H1 (cell line): ENCODE results near the gene TMEM121B. TPM values are rescaled to one million over a fixed set of nuclear protein-coding genes. Genes with fewer than 3 reads are reported as not detected.

Source experiments
- CTCF ChIA-PET: fragments of 300-600 bp; sonication (Branson Sonifier 250); formaldehyde crosslinking; loops from one replicate; lab custom pipeline; 2021; ENCODE audit not compliant: partially characterized antibody; lab: Charles Lee
- POLR2A ChIA-PET: fragments of 300-600 bp; sonication (Branson Sonifier 250); formaldehyde crosslinking; loops from one replicate; lab custom pipeline; 2021; ENCODE audit warnings: inconsistent platforms; ENCODE audit not compliant: partially characterized antibody; lab: Charles Lee
- DNase-seq, 2 experiments: peaks; one replicate each; pipeline versions ENCODE4 v3.0.0 to v3.0.0-alpha.2; 2010 to 2022; ENCODE audit warnings: low spot score in 2 of 2, low read depth in 1 of 2, mixed read lengths in 1 of 2
- FAIRE-seq: peaks from 2 replicates; lab custom pipeline; 2011; peaks lifted over from hg19 to GRCh38; lab: Jason Lieb, UNC
- H2AFZ ChIP-seq: 2 replicates; pipeline ENCODE4 v1.8.1; 2012; ENCODE audit warnings: low read length, inconsistent platforms
- H2AK5ac ChIP-seq: 2 replicates; pipeline ENCODE4 v1.6.1; 2013; ENCODE audit warnings: low read depth, low read length
- H2BK120ac ChIP-seq: replicated peaks from 2 replicates; pipeline ENCODE3; 2013; ENCODE audit warnings: low read depth, low read length, inconsistent platforms
- H2BK12ac ChIP-seq: 2 replicates; pipeline ENCODE4 v1.6.1; 2013; ENCODE audit warnings: low read depth, low read length
- H2BK15ac ChIP-seq: 2 replicates; pipeline ENCODE4 v1.6.1; 2013; ENCODE audit warnings: low read length
- H2BK20ac ChIP-seq: 2 replicates; pipeline ENCODE4 v1.6.1; 2013; ENCODE audit warnings: low read length
- H2BK5ac ChIP-seq: 2 replicates; pipeline ENCODE4 v1.6.1; 2013; ENCODE audit warnings: low read depth, low read length
- H3K14ac ChIP-seq: 2 replicates; pipeline ENCODE4 v1.6.1; 2013; ENCODE audit warnings: inconsistent platforms; ENCODE audit not compliant: insufficient read length
- H3K18ac ChIP-seq: 2 replicates; pipeline ENCODE4 v1.6.1; 2013; ENCODE audit warnings: low read length; ENCODE audit errors: extremely low read depth
- H3K23ac ChIP-seq: 2 replicates; pipeline ENCODE4 v1.6.1; 2013; ENCODE audit warnings: inconsistent platforms; ENCODE audit not compliant: insufficient read length
- H3K23me2 ChIP-seq: 2 replicates; pipeline ENCODE4 v1.6.1; 2013; ENCODE audit warnings: low read depth, low read length
- H3K27ac ChIP-seq: 2 replicates; pipeline ENCODE4 v1.6.1; 2011; ENCODE audit warnings: low read depth, low read length, inconsistent platforms
- H3K27me3 ChIP-seq, 4 experiments: replicated peaks in 1 of 4; 1 replicate in 1 of 4; 2 replicates in 3 of 4; pipeline versions ENCODE4 v1.6.1 to v1.8.1; 2011 to 2013; ENCODE audit warnings: low read length in 3 of 4, mild to moderate bottlenecking in 3 of 4, inconsistent platforms in 2 of 4, mixed read lengths in 2 of 4, moderate library complexity in 1 of 4; ENCODE audit not compliant: control insufficient read depth in 3 of 4, insufficient read depth in 3 of 4; ENCODE audit errors: extremely low read depth in 1 of 4
- H3K36me3 ChIP-seq, 4 experiments: 2 replicates each; pipeline versions ENCODE4 v1.6.1 to v1.8.1; 2011 to 2013; ENCODE audit warnings: mild to moderate bottlenecking in 4 of 4, low read length in 3 of 4, moderate library complexity in 2 of 4, control low read depth in 1 of 4, inconsistent platforms in 1 of 4; ENCODE audit not compliant: insufficient read depth in 4 of 4, control insufficient read depth in 2 of 4
- H3K4ac ChIP-seq: replicated peaks from 2 replicates; pipeline ENCODE3; 2013; ENCODE audit warnings: low read length, low read depth, mixed read lengths, inconsistent platforms; ENCODE audit not compliant: insufficient read length
- H3K4me1 ChIP-seq, 4 experiments: replicated peaks in 1 of 4; 1 replicate in 1 of 4; 2 replicates in 3 of 4; pipeline versions ENCODE4 v1.6.1 to v1.8.1; 2011 to 2013; ENCODE audit warnings: low read length in 3 of 4, inconsistent platforms in 2 of 4, mixed read lengths in 1 of 4; ENCODE audit not compliant: insufficient read depth in 4 of 4, control insufficient read depth in 3 of 4
- H3K4me2 ChIP-seq, 2 experiments: 2 replicates each; pipeline versions ENCODE4 v1.6.1 to v1.8.1; 2011 to 2013; ENCODE audit warnings: low read depth in 2 of 2, low read length in 2 of 2, control low read depth in 1 of 2, inconsistent platforms in 1 of 2, mild to moderate bottlenecking in 1 of 2; ENCODE audit not compliant: insufficient read depth in 1 of 2
- H3K4me3 ChIP-seq, 4 experiments: fragments of 200-600, 300-600 bp in 1 of 4; sonication (generic), shearing (Covaris generic), sonication (Bioruptor Twin) in 1 of 4; 2 replicates each; pipeline versions ENCODE4 v1.5.1 to v1.8.1; 2011 to 2016; ENCODE audit warnings: low read length in 4 of 4, low read depth in 3 of 4, control low read depth in 2 of 4, inconsistent platforms in 2 of 4, mild to moderate bottlenecking in 2 of 4, mixed read lengths in 1 of 4, moderate library complexity in 1 of 4; ENCODE audit not compliant: insufficient read depth in 2 of 4; ENCODE audit errors: extremely low read depth in 1 of 4
- H3K56ac ChIP-seq: replicated peaks from 2 replicates; pipeline ENCODE3; 2013; ENCODE audit warnings: low read depth, mild to moderate bottlenecking, mixed read lengths, low read length, inconsistent platforms; ENCODE audit not compliant: insufficient read length
- H3K79me1 ChIP-seq: 2 replicates; pipeline ENCODE4 v1.6.1; 2013; ENCODE audit warnings: low read depth, low read length, control low read depth
- H3K79me2 ChIP-seq, 2 experiments: 2 replicates each; pipeline versions ENCODE4 v1.6.1 to v1.8.1; 2012 to 2013; ENCODE audit warnings: low read length in 2 of 2, mild to moderate bottlenecking in 2 of 2, inconsistent platforms in 1 of 2; ENCODE audit not compliant: insufficient read depth in 2 of 2, control insufficient read depth in 1 of 2
- H3K9ac ChIP-seq, 4 experiments: replicated peaks in 1 of 4; 1 replicate in 1 of 4; 2 replicates in 3 of 4; pipeline versions ENCODE4 v1.6.1 to v1.8.1; 2011 to 2013; ENCODE audit warnings: low read depth in 3 of 4, low read length in 3 of 4, control low read depth in 2 of 4, mild to moderate bottlenecking in 2 of 4, moderate library complexity in 2 of 4, inconsistent platforms in 1 of 4; ENCODE audit errors: extremely low read depth in 1 of 4
- H3K9me3 ChIP-seq, 2 experiments: 2 replicates each; pipeline versions ENCODE4 v1.6.1 to v1.8.1; 2012 to 2013; ENCODE audit warnings: mild to moderate bottlenecking in 2 of 2, moderate library complexity in 2 of 2, control low read depth in 1 of 2, inconsistent platforms in 1 of 2, low read depth in 1 of 2, low read length in 1 of 2, mixed read lengths in 1 of 2; ENCODE audit not compliant: insufficient read depth in 2 of 2
- H4K20me1 ChIP-seq, 2 experiments: replicated peaks in 1 of 2; 2 replicates each; pipeline versions ENCODE3 to v1.8.1; 2011 to 2013; ENCODE audit warnings: inconsistent platforms in 2 of 2, low read length in 2 of 2, mild to moderate bottlenecking in 1 of 2; ENCODE audit not compliant: insufficient read depth in 2 of 2, control insufficient read depth in 1 of 2
- H4K5ac ChIP-seq: 2 replicates; pipeline ENCODE4 v1.6.1; 2013; ENCODE audit warnings: low read length, low read depth, mixed read lengths, inconsistent platforms; ENCODE audit not compliant: insufficient read length
- H4K8ac ChIP-seq: 2 replicates; pipeline ENCODE4 v1.8.0; 2013; ENCODE audit warnings: mild to moderate bottlenecking, moderate library complexity, low read length, inconsistent platforms; ENCODE audit not compliant: insufficient read depth; ENCODE audit errors: extremely low read depth
- H4K91ac ChIP-seq: replicated peaks from 2 replicates; pipeline ENCODE3; 2013; ENCODE audit warnings: low read length, mixed read lengths, inconsistent platforms; ENCODE audit not compliant: insufficient read length
- ASH2L ChIP-seq: fragments of 200-600, 300-600 bp; sonication (generic); IDR thresholded peaks from one replicate; pipeline ENCODE4 v1.7.1; 2017; ENCODE audit warnings: low read length
- GTF2F1 ChIP-seq: IDR thresholded peaks from 2 replicates; pipeline ENCODE4 v1.6.1; 2012; ENCODE audit warnings: low read depth, low read length, improper control_type of control experiment, borderline replicate concordance
- JUND ChIP-seq: IDR thresholded peaks from 2 replicates; pipeline ENCODE4 v1.6.1; 2011; ENCODE audit warnings: mild to moderate bottlenecking, improper control_type of control experiment, low read length
- KDM4A ChIP-seq: IDR thresholded peaks from one replicate; pipeline ENCODE4 v1.7.1; 2012; ENCODE audit warnings: low read depth, mild to moderate bottlenecking, moderate library complexity, low read length, inconsistent platforms; ENCODE audit not compliant: severe bottlenecking
- NRF1 ChIP-seq: IDR thresholded peaks from 2 replicates; pipeline ENCODE4 v1.6.1; 2011; ENCODE audit warnings: mild to moderate bottlenecking, low read depth, low read length, improper control_type of control experiment
- PHF8 ChIP-seq: fragments of 200-600 bp; sonication (generic); conservative IDR thresholded peaks from 2 replicates; pipeline ENCODE4 v1.7.1; 2012; ENCODE audit warnings: low read depth, mild to moderate bottlenecking, inconsistent platforms, low read length, moderate library complexity
- RFX5 ChIP-seq: IDR thresholded peaks from 2 replicates; pipeline ENCODE4 v1.6.1; 2011; ENCODE audit warnings: low read depth, low read length, improper control_type of control experiment, borderline replicate concordance
- RXRA ChIP-seq: IDR thresholded peaks from 2 replicates; pipeline ENCODE4 v1.6.1; 2011; ENCODE audit warnings: low read depth, mild to moderate bottlenecking, low read length, moderate library complexity; ENCODE audit not compliant: insufficient read depth
- SRF ChIP-seq: IDR thresholded peaks from 2 replicates; pipeline ENCODE4 v1.6.1; 2011; ENCODE audit warnings: mild to moderate bottlenecking, low read depth, low read length, moderate library complexity
- TAF1 ChIP-seq: IDR thresholded peaks from 2 replicates; pipeline ENCODE4 v1.6.1; 2011; ENCODE audit warnings: mild to moderate bottlenecking, low read depth, low read length
- TBP ChIP-seq: IDR thresholded peaks from 2 replicates; pipeline ENCODE4 v1.6.1; 2011; ENCODE audit warnings: low read depth, low read length, improper control_type of control experiment
- WGBS, 2 experiments: shearing (Covaris generic) in 1 of 2; methylation state at CpG; one replicate each; pipeline versions ENCODE4 v1.1.6 to v1.1.7; 2013 to 2015; ENCODE audit warnings: low lambda C conversion rate in 2 of 2, mixed read lengths in 2 of 2, inconsistent platforms in 1 of 2, low coverage in 1 of 2, missing lambda C conversion rate in 1 of 2; ENCODE audit not compliant: insufficient replicate concordance in 2 of 2, insufficient coverage in 1 of 2, insufficient read length in 1 of 2; ENCODE audit errors: extremely low coverage in 1 of 2, missing lambda C conversion rate in 1 of 2; 5-methylcytosine and 5-hydroxymethylcytosine counted together
- polyA plus RNA-seq, 7 experiments: library from polyadenylated mRNA; depleted of rRNA in 3 of 7; stranded (reverse) in 5 of 7; unstranded in 2 of 7; fragments of >200 nt in 5 of 7; fragments of 200-250 nt in 2 of 7; gene quantifications; 1 replicate in 5 of 7; 2 replicates in 1 of 7; 4 replicates in 1 of 7; pipeline versions ENCODE4 v1.2.1 to v1.2.3, GENCODE V29; 2011 to 2013; ENCODE audit warnings: missing spikeins in 2 of 7, mixed read lengths in 2 of 7
- total RNA-seq: library from RNA; stranded (reverse); fragmentation: NEBNext Ultra II Directional; extraction: Animal tissue kit (Norgen Biotek cat#: 25700); gene quantifications from 2 replicates; pipeline ENCODE4 v1.2.1, GENCODE V29; 2021
- TF ChIP-seq, protein P1 (sequence below): IDR thresholded peaks from 2 replicates; pipeline ENCODE4 v1.6.1; 2011; ENCODE audit warnings: low read length, improper control_type of control experiment

TMEM121B gene
- total and polyA plus RNA-seq, 2 of the 8 experiments (the other 6 are each of a cell fraction or from before 2014, with no cell fraction given): 4.3 to 6.9 TPM

DNA sequence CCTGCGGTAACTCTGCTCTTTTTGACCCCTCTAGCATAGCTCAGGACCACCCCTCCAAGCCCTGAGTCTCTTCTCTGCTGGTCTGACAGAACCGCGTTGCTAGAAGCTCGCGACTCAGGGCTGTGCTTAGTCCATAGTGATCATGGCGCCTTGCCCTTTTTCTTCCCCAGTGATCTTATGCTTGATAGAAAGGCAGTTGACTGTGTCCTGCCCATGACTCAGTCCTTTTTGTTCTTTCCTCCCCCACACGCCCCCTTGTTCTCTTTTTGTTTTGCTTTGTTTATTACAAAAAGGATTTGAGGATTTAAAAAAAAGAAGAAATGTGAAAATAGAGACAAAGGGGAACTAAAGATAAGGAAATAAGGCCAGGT, 18.9 kb downstream of the TMEM121B start:
- POLR2A ChIA-PET: interaction anchor here (1.3 kb wide), 1 partner anchor 186 kb away, joined by 3 read pairs; no protein-coding TSS in a partner anchor
- Histone ChIP-seq H3K18ac (no peak overlapping the region), H3K14ac (no peak overlapping the region), H3K23me2 (no peaks in the 10 kb centered on the region), H3K27me3 (no peaks in the 10 kb centered on the region), H2BK12ac (no peak overlapping the region), H2AK5ac (no peak overlapping the region), H3K4me2 (no peak overlapping the region), H3K4me3 (no peak overlapping the region), H4K5ac (no peak overlapping the region), H2BK15ac (no peak overlapping the region), H3K27ac (no peak overlapping the region), H3K56ac (no peak overlapping the region), H3K79me1 (no peaks in the 10 kb centered on the region; the same call in 1 of the 2 replicates), H3K9me3 (no peaks in the 10 kb centered on the region), H4K91ac (no peak overlapping the region), H2BK20ac (no peak overlapping the region), H2BK120ac (no peak overlapping the region), H3K9ac (no peak overlapping the region), H4K8ac (no peak overlapping the region), H2AFZ (no peak overlapping the region), H4K20me1 (no peaks in the 10 kb centered on the region), H2BK5ac (no peak overlapping the region), H3K79me2 (no peaks in the 10 kb centered on the region)
- no peak for FAIRE-seq
- no peak for DNase-seq
- no peak for TF ChIP-seq RFX5
- TF ChIP-seq TBP: no peak
- TF ChIP-seq TAF1: no peak
- no peak for TF ChIP-seq PHF8
- no peak for TF ChIP-seq NRF1
- TF ChIP-seq, protein P1, sequence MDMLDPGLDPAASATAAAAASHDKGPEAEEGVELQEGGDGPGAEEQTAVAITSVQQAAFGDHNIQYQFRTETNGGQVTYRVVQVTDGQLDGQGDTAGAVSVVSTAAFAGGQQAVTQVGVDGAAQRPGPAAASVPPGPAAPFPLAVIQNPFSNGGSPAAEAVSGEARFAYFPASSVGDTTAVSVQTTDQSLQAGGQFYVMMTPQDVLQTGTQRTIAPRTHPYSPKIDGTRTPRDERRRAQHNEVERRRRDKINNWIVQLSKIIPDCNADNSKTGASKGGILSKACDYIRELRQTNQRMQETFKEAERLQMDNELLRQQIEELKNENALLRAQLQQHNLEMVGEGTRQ: no peak
- no peak for TF ChIP-seq RXRA
- TF ChIP-seq ASH2L: no peak
- TF ChIP-seq SRF: no peak
- TF ChIP-seq KDM4A: no peak
- TF ChIP-seq JUND: no peak
- no peak for TF ChIP-seq GTF2F1
- TF ChIP-seq, all 59 proteins: peak for 0
- Histone ChIP-seq H3K4ac (no peak overlapping the region), H3K4me1 (no peaks in the 10 kb centered on the region), H3K36me3 (peaks cover 0 to 2% (median 0%) of the 10 kb centered on the region in 4 experiments; a peak in 2 of 8 replicates), H3K23ac (no peak overlapping the region)
- CTCF ChIA-PET: interaction anchor here (0.6 to 1.2 kb wide), 5 partner anchors 9 to 400 kb away, joined by 3 to 4 read pairs (median 3); no protein-coding TSS in a partner anchor
- WGBS, 2 experiments: 95% methylated on average over 7 of the region's 7 CpGs; no CpG with 5 or more reads in 1 of the 2 experiments
